ENCODE results near the gene MYORG.

MYORG gene

DNA sequence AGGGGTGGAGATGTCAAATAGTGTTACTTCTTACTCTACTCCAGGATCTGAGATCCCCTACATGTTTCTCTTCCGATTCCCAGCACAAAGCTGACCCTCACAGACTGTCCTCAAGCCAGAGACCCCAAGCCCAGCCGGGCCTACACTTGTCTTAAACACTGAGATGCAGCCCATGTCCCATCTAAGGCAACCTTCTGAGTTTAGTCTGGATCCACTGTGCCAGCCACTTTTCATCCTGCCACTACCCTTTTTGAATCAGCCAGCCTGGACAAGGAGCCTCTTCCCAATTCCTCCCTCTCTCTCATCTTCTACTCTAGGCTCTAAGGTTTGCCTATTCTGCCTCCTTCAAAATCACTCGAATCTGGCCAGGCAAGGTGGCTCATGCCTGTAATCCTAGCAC lies 6.2 kb upstream of the MYORG start:
- TF ChIP-seq, protein P1, sequence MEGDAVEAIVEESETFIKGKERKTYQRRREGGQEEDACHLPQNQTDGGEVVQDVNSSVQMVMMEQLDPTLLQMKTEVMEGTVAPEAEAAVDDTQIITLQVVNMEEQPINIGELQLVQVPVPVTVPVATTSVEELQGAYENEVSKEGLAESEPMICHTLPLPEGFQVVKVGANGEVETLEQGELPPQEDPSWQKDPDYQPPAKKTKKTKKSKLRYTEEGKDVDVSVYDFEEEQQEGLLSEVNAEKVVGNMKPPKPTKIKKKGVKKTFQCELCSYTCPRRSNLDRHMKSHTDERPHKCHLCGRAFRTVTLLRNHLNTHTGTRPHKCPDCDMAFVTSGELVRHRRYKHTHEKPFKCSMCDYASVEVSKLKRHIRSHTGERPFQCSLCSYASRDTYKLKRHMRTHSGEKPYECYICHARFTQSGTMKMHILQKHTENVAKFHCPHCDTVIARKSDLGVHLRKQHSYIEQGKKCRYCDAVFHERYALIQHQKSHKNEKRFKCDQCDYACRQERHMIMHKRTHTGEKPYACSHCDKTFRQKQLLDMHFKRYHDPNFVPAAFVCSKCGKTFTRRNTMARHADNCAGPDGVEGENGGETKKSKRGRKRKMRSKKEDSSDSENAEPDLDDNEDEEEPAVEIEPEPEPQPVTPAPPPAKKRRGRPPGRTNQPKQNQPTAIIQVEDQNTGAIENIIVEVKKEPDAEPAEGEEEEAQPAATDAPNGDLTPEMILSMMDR (conservative IDR thresholded peaks at IDR 0.05), result no peak
- H3K27ac ChIP-seq, result no peak overlapping the region

DNA sequence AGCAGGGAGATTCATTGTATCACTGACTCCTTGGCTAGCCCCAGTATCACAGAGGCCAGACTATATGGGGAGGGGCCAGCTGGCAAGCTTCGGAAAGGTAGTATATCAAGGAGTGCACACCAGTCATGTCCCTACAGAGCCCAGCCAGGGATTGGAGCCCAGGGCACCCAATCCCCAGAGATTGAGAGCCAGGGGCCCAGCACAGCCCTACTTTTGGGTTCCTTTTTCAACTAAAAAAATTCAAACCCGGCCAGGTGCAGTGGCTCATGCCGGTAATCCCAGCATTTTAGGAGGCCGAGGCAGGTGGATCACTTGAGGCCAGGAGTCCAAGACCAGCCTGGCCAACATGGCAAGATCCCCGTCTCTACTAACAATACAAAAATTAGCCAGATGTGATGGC lies 5.4 kb upstream of the MYORG start:
- TF ChIP-seq, protein P1 (conservative IDR thresholded peaks at IDR 0.05), result no peak

GRCh38 chr9:34381323-34381722 lies 4.6 kb upstream of the MYORG start:
- no peak overlapping the region; the same call in 1 of the 2 replicates for H3K27ac ChIP-seq
- TF ChIP-seq, protein P1 (conservative IDR thresholded peaks at IDR 0.05), result no peak

More for the DNA sequence above, 5.4 kb upstream of the MYORG start:
- no peak overlapping the region for H3K27ac ChIP-seq

- TF ChIP-seq, protein P1 (conservative IDR thresholded peaks at IDR 0.05), result no peak
- H3K27ac ChIP-seq, result peak overlapping the region; percentile 31; the same call in 1 of the 2 replicates
Observed at GRCh38 chr9:34380511-34381315, 4.0 kb upstream of the MYORG start.

DNA sequence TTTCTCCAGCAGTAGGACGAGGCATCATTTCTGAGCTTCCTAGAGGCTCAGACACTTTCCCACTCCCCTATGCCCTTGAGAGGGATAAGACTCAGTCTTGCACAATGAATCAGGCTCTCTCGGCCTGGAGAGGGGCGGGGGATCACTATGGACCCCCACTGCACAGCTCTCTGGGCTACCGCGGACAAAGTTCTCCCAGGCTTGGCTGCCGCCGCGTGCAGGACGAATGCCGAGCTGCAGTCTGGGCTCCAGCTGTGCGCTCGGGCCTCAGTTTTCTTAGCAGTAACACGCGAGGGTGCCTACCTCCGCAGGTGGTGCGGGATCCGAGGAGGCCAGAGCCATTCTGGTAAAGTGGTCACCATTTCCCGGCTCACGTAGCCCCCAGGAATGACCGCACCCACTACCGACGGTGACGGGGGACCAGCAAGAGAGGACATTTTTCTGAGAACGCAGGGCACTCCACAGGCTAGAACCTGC lies 3.4 kb upstream of the MYORG start:
- TF ChIP-seq, protein P1 (conservative IDR thresholded peaks at IDR 0.05), result no peak
- H3K27ac ChIP-seq, result no peak overlapping the region

DNA sequence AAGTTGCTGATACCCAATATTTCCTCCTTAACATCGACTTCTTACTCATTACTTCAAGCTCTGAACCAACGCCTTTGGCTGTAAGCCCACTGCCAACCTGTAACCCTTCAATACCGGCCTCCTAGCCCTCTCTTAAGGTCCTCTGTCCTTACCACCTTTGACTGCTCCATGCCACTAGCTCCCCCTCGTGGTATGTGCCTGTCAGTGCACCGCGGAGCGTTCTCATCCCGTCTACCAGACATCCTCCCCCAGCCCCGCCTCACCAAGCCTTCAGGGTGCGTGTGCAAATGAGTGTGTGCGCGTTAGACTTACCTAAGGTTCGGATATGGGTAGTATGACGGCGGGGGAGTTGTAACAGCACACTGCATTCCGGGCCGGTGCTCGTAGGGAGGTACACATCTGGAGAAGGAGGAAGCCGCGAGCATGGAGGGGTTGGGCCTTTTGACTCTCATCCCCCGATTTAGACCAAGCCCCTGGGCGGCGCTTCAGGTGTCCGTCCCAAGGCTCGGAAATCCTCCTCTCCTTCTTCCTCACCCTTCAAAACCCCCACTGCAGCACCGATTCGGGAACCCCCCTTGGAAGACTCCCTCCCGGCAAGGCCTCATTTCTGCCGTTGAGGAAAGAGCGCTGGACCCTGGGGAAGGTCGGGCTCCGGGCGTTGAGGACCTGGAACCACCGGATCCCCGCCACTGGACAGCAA lies 2.8 kb upstream of the MYORG start:
- H3K27ac ChIP-seq, result no peak overlapping the region
- TF ChIP-seq, protein P1 (conservative IDR thresholded peaks at IDR 0.05), result peak; percentile 95

- H3K27ac ChIP-seq, result no peak overlapping the region
- TF ChIP-seq, protein P1 (conservative IDR thresholded peaks at IDR 0.05), result no peak
Observed at GRCh38 chr9:34378376-34379060, 1.8 kb upstream of the MYORG start.

All from VCaP (cell line).